K562 (cell line): ENCODE measurements around the gene NFE2. TPM values are rescaled to one million over a fixed set of nuclear protein-coding genes. Genes with fewer than 3 reads are reported as not detected.
A peak's percentile ranks its signal among the peaks of the same experiment; 100 is the strongest.

Source experiments
- BCL6 ChIP-seq: fragments of 250-450 bp; sonication (Bioruptor Pico); IDR thresholded peaks from 2 replicates; pipeline ENCODE4 v1.4.0; 2020
- BMI1 ChIP-seq: fragments of 150-350 bp; IDR thresholded peaks from 2 replicates; pipeline ENCODE4 v1.6.1; 2014; ENCODE audit warnings: low read length
- KDM5B ChIP-seq: fragments of 200-600 bp; sonication (generic); IDR thresholded peaks from 2 replicates; pipeline ENCODE4 v1.6.1; 2012; ENCODE audit warnings: low read depth, mild to moderate bottlenecking, moderate library complexity, low read length, control low read depth, inconsistent platforms; ENCODE audit not compliant: insufficient replicate concordance
- MTA2 ChIP-seq: fragments of 450-650 bp; IDR thresholded peaks from 2 replicates; pipeline ENCODE4 v1.6.1; 2016; ENCODE audit warnings: low read depth
- RBM39 ChIP-seq: fragments of 200-400 bp; formaldehyde crosslinking; optimal IDR thresholded peaks from 2 replicates; pipeline ENCODE3; 2018; ENCODE audit warnings: low read depth, low read length
- SETDB1 ChIP-seq: IDR thresholded peaks from one replicate; pipeline ENCODE4 v1.6.1; 2012; ENCODE audit warnings: low read length, control low read depth, inconsistent platforms
- SPI1 ChIP-seq: IDR thresholded peaks from 2 replicates; pipeline ENCODE4 v1.6.1; 2011; ENCODE audit warnings: low read depth, low read length, control low read depth, borderline replicate concordance
- TCF7 ChIP-seq: sonication (generic); IDR thresholded peaks from 2 replicates; pipeline ENCODE4 v1.6.1; 2016; ENCODE audit warnings: antibody characterized with exemption, borderline replicate concordance
- ZNF57 ChIP-seq: fragments of 450-650 bp; formaldehyde crosslinking; IDR thresholded peaks from 2 replicates; pipeline ENCODE4 v1.4.0; 2020; ENCODE audit warnings: mild to moderate bottlenecking, moderate library complexity
- ZSCAN32 ChIP-seq: fragments of 450-650 bp; formaldehyde crosslinking; IDR thresholded peaks from 2 replicates; pipeline ENCODE4 v1.4.0; 2020; ENCODE audit warnings: mild to moderate bottlenecking, moderate library complexity
- polyA plus RNA-seq, 8 experiments: library from polyadenylated mRNA; depleted of rRNA in 4 of 8; stranded (reverse) in 5 of 8; unstranded in 3 of 8; fragments of >200 nt; fragmentation: Nextera tagmentation in 2 of 8; fragmentation: Illumina TruSeq in 1 of 8; extraction: Ambion mirVana in 2 of 8; extraction: Trizol in 1 of 8; gene quantifications; 2 replicates each; pipeline versions ENCODE4 v1.2.1 to v1.2.3, GENCODE V29; 2011 to 2014; ENCODE audit warnings: inconsistent platforms in 1 of 8, missing spikeins in 1 of 8
- total RNA-seq, 7 experiments: library from RNA; depleted of rRNA in 6 of 7; stranded (reverse); fragments of >200 nt in 6 of 7; fragmentation: Illumina TruSeq in 2 of 7; extraction: Trizol in 2 of 7; gene quantifications; 2 replicates each; pipeline versions ENCODE4 v1.2.1 to v1.2.3, GENCODE V29; 2011 to 2021; ENCODE audit warnings: low replicate concordance in 1 of 7
- TF ChIP-seq, protein P1 (sequence below), 2 experiments: fragments of 450-650 bp; formaldehyde crosslinking in 1 of 2; IDR thresholded peaks; 2 replicates each; pipeline versions ENCODE4 v1.4.0 to v1.6.1; 2014 to 2020; ENCODE audit warnings: mild to moderate bottlenecking in 2 of 2, borderline replicate concordance in 1 of 2, low read depth in 1 of 2
- TF ChIP-seq, protein P2 (sequence below): fragments of 450-650 bp; IDR thresholded peaks from 2 replicates; pipeline ENCODE4 v1.6.1; 2016; ENCODE audit warnings: low read depth

Gene NFE2
- total and polyA plus RNA-seq, 9 of the 15 experiments (the other 6 are each of a cell fraction or from before 2014, with no cell fraction given) = 12.3 to 282 (median 208) TPM

DNA sequence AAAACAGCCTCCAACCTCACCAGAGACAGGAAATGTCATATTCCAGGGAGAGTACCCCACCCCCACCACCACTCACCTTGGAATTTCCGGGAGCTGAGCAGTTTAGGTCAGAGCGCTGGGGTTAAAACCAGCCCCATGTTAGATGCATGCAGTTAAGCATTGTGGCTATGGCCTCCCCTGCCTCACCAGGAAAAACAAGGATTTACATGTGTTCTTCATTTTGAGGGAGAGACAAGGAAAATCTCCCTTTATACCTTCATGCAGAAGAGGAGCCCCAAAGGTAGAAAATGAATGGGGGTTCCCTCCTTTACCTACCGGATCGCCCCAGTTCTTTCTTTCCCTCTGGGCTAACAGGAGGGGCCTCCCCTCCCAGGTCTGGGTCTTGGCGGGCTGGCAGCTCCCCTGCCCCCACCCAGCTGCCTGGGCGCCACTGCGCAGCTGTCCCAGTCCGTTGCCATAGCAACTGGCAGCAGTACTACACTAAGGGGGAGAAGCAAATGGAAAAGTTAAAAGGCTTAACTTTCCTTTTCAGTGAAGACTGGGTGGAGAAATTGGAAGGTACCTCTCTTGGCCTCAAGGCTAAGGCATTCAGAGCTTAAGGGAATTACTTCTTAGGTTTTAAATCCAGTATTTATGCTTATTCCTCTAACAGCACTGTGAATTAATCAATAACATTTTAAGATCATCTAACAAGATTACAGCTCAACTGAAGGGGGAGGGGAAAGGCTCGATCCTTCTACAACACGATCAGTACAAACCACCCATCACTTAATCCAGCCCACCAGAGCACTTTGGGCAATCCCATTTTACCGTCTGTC, 41.4 kb downstream of the NFE2 start (continued):
- TF ChIP-seq, protein P1, sequence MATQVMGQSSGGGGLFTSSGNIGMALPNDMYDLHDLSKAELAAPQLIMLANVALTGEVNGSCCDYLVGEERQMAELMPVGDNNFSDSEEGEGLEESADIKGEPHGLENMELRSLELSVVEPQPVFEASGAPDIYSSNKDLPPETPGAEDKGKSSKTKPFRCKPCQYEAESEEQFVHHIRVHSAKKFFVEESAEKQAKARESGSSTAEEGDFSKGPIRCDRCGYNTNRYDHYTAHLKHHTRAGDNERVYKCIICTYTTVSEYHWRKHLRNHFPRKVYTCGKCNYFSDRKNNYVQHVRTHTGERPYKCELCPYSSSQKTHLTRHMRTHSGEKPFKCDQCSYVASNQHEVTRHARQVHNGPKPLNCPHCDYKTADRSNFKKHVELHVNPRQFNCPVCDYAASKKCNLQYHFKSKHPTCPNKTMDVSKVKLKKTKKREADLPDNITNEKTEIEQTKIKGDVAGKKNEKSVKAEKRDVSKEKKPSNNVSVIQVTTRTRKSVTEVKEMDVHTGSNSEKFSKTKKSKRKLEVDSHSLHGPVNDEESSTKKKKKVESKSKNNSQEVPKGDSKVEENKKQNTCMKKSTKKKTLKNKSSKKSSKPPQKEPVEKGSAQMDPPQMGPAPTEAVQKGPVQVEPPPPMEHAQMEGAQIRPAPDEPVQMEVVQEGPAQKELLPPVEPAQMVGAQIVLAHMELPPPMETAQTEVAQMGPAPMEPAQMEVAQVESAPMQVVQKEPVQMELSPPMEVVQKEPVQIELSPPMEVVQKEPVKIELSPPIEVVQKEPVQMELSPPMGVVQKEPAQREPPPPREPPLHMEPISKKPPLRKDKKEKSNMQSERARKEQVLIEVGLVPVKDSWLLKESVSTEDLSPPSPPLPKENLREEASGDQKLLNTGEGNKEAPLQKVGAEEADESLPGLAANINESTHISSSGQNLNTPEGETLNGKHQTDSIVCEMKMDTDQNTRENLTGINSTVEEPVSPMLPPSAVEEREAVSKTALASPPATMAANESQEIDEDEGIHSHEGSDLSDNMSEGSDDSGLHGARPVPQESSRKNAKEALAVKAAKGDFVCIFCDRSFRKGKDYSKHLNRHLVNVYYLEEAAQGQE (IDR thresholded peaks at IDR 0.05; ENCODE audit: borderline replicate concordance) = 0 out of 2 replicates have a peak, but pooled peaks have one; percentile 2
- TF ChIP-seq, protein P1 (CRISPR knock-in tag; IDR thresholded peaks at IDR 0.05; ENCODE audit: low read depth) = no peak
- TF ChIP-seq MTA2 = no peak
- TF ChIP-seq SETDB1 = no peak
- no peak for TF ChIP-seq KDM5B
- TF ChIP-seq ZSCAN32 (CRISPR knock-in tag) = no peak
- no peak for TF ChIP-seq BCL6 (CRISPR knock-in tag)
- TF ChIP-seq BMI1 = peak; percentile 95
- no peak for TF ChIP-seq ZNF57
- no peak for TF ChIP-seq TCF7
- TF ChIP-seq, protein P2, sequence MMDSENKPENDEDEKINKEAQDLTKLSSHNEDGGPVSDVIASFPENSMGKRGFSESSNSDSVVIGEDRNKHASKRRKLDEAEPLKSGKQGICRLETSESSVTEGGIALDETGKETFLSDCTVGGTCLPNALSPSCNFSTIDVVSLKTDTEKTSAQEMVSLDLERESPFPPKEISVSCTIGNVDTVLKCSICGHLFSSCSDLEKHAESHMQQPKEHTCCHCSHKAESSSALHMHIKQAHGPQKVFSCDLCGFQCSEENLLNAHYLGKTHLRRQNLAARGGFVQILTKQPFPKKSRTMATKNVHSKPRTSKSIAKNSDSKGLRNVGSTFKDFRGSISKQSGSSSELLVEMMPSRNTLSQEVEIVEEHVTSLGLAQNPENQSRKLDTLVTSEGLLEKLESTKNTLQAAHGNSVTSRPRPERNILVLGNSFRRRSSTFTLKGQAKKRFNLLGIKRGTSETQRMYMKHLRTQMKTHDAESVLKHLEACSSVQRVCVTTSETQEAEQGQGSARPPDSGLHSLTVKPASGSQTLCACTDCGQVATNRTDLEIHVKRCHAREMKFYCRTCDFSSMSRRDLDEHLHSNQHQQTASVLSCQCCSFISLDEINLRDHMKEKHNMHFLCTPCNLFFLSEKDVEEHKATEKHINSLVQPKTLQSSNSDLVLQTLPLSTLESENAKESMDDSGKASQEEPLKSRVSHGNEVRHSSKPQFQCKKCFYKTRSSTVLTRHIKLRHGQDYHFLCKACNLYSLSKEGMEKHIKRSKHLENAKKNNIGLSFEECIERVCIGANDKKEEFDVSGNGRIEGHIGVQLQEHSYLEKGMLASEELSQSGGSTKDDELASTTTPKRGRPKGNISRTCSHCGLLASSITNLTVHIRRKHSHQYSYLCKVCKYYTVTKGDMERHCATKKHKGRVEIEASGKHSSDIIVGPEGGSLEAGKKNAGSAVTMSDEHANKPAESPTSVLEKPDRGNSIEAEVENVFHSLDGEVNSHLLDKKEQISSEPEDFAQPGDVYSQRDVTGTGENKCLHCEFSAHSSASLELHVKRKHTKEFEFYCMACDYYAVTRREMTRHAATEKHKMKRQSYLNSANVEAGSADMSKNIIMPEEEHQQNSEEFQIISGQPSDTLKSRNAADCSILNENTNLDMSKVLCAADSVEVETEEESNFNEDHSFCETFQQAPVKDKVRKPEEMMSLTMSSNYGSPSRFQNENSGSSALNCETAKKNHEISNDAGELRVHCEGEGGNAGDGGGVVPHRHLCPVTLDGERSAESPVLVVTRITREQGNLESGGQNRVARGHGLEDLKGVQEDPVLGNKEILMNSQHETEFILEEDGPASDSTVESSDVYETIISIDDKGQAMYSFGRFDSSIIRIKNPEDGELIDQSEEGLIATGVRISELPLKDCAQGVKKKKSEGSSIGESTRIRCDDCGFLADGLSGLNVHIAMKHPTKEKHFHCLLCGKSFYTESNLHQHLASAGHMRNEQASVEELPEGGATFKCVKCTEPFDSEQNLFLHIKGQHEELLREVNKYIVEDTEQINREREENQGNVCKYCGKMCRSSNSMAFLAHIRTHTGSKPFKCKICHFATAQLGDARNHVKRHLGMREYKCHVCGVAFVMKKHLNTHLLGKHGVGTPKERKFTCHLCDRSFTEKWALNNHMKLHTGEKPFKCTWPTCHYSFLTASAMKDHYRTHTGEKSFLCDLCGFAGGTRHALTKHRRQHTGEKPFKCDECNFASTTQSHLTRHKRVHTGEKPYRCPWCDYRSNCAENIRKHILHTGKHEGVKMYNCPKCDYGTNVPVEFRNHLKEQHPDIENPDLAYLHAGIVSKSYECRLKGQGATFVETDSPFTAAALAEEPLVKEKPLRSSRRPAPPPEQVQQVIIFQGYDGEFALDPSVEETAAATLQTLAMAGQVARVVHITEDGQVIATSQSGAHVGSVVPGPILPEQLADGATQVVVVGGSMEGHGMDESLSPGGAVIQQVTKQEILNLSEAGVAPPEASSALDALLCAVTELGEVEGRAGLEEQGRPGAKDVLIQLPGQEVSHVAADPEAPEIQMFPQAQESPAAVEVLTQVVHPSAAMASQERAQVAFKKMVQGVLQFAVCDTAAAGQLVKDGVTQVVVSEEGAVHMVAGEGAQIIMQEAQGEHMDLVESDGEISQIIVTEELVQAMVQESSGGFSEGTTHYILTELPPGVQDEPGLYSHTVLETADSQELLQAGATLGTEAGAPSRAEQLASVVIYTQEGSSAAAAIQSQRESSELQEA = no peak
- TF ChIP-seq SPI1 = no peak
- peak; percentile 14 for TF ChIP-seq RBM39
